LoVo (cell line): ENCODE measurements around the gene INS.

ENCODE experiments used
- DNase-seq: peaks from one replicate; pipeline ENCODE4 v3.0.0-alpha.2; 2016; ENCODE audit warnings: low spot score

The INS gene

DNA sequence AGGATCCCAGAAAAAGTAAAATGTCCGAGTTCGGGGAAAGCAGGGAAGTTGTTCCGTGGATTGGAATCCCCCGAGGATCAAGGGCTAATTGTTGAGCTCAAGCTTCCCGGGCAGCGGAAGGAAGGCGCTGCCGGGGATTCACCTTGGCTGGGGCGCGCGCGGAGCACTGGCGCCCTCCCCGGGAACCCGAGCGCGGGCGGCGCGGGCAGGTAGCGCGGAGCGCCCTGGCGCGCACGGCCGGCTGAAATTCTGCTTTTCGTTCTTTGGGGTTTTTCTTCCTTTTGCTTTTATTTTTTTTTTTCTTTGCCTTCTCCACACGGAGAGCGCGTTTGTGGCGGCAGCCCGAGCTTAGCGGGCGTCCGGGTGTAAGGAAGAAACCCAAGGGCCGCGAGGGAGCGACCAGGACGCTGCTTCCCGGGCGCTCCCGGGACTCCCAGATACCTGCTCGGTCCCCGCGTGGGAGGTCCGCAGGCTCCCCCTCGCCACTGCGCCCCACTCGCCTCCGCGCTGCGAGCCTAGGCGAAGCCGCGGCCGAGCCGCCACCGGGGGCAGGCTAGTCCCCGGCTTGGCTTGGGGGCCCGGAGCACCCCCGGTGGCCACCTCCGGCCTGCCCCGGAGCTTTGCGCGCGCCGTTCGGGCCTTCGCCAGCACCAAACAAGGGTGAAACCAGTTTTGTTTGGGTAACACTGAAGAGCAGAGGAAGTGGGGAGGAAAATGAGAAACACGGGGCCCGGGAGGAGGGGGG is 17.0 kb downstream of the INS start:
- DNase-seq = no peak

DNA sequence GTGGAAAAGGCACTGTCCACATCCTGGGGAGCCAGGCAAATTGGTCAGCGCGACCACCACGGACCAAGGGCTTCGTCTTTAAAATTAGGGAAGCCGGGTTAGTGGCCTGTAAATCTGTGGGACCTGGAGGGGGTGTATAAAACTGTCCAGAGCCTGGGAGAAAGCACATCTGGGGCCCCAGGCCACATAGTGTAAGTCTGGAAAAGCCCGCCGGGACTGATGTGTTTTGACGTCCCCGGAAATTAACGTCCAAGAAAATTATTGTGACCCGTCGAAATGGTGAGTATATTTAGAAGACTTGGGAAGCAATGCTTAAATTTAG is 17.6 kb downstream of the INS start:
- DNase-seq = no peak

DNA sequence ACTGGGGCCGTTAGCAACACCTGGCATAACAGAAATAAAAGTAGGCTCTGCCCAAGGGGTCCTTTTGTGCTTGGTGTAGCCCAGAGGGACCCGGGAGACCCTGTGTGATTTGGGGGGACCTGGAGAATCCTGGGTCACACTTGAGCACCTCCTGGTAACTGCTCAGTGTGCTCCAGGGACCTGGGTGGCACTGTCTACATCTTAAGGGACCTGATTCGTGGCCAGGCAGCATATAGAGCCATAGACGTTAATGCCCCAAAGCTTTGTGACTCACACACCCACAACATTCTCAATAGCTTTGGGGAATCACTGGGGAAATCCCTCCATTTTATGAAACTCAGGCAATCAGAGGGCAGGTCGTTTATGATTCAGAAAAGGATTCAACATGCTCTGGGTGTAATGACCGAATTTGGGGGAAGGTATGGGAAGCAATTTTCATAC is 18.2 kb downstream of the INS start:
- DNase-seq = no peak

DNA sequence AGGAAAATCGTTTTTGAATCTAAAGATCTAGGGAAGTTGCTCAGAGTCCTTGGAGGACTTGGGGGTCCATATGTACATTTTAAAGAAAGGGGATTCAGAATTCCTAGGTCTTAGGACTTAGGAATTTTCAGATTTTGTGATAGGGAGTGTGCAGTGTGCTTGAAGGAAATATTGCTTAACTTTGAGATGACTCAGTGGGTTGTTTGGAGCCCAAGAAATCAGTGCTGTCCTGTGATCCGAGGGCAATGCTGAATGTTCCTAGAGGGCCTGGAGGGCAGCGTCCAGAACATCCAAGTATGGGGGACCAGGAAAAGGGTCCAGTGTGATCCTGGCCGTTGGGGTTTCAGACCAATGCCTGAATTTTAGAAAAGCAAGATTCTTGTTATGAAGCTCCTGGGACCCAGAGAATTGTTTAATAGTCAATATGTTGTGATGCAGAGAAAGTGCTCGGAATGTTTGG is 18.7 kb downstream of the INS start:
- DNase-seq = no peak

DNA sequence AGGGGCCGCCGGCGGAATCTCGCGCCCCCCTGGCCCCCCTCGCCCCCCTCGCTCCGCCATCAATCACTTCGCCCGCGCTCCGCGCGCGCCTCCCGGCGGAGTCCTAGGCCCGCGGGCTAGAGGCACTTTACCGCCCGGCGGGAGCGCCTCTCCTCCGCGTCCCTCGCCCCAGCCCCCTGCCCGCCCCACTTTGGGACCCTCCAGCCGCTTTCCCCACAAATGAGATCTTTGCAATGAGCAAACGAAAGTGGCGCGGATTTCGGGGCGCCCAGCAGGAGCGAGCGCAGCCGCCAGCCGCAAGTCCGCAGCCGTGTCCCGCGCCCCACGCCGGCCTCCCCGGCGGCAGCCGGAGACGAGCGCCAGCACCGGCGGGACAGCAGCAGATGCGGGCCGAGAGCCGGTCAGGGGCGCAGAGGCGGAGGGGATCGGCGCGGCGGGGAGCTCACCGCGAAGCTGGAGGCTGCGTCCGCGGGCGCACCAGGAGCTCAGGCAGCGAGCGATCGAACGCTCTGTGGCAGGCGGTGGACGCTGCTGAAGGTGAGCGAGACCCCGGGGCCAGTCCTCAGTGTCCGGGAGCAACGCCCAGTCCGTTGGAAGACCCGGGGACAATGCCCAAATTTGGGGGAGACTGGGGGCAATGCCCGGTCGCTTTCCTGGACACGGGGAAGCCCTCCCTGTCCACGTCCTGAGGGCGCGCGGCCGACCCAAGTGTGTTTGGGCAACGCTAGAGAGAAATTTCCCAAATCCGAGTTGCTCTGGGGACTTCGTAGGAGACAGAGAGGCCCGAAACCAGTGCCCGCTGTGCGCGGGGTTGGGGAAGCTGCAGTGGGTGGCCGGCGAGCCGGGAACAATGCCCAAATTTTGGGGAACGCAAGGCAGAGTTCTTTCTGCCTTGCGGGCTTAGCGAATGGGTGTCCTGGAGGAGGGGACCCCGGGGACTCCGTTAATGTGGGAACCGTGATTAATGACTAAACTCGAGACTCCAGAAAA is 20.3 kb downstream of the INS start:
- no peak for DNase-seq

DNA sequence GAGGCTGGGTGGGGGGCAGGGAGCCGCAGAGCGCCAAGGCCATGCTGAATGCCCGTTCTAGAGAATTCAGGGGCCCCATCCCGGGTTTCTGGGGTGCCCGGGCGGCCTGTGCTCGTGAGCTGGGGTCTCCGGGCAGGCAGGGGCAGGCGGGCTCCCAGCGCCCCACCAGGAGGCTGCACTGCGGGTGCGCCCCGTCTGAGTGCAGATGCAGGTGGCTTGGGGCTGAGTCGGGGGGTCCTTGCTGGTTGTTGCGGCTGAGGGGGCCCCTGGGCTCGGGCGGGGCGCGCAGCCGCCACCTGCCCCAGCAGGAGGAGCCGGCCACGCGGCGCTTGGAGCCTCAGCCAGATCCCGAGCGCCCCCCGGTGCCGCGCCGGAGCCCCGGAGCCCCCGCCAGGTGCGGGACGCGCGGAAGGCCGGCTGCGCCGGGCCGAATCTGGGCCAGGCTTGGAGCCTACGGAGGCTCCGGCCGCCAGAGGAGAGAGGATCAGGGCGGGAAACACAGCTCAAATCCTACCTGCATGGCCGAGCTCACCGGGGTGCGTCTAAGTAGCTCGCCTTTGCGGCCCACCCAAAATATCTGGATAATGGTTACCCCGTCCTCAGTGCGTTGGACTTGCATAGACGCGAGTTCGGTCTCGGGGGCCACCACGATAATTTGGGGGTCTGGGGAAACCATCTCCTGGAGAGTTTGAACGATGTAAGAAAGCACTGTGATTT is 21.2 kb downstream of the INS start:
- DNase-seq = no peak

DNA sequence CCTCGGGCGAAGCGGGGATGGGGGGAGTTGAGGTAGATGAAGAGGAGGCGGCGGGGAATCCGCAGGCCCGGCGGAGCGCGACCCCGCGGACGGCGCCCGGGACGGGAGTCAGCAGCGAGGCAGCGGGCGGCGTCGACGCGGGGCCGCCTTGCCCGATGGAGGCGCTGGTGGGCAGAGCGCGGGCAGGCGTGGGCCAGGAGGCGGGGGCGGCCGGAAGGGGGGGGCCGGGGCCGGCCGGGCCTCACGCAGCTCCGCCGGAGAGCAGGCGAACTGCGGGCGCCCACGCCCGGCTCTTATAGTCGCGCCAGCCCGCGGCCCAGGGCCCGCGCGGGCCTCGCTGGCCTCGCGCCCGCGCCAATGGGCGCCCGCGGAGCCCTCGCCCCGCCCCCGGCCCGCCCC is 21.9 kb downstream of the INS start, which contains the start of gene IGF2:
TSS of gene IGF2 (minus strand) at position 267 of the 399 bp plus-strand sequence. CDS start 3,866 bp downstream, outside the sequence.
- DNase-seq = no peak

DNA sequence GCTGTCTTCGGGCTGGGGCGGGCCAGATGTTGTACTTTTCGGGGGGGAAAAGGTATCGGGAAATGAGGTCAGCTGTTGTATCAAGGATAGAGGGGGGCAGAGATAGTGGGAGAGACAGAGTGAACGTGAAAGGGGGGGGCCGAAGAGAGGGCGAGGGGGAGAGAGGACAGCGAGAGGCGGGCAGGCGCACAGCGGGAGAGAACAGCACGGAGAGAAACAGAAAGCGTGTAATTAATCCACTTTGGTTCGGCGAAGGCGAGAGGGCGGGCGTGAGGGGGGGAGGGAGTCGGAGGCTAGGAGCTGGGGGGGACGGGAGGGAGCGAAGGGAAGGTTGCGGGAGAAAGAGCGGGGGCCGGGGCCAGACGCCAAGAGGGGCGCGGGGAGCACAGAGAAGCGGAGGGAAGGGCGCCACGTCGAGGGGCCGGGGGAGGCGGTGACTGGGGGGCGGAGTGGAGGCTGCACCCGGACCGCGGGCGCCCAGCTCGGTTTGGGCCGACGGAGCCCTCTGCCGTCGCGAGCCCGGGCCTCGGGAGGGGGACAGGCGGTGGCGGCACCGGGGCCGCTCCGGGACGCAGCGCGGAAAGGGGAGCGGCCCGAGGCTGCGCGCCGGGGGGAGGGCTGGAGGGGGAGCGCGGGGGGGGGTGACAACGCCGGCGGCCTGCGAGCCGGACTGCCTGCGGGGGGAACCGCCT is 22.4 kb downstream of the INS start:
- DNase-seq = no peak

DNA sequence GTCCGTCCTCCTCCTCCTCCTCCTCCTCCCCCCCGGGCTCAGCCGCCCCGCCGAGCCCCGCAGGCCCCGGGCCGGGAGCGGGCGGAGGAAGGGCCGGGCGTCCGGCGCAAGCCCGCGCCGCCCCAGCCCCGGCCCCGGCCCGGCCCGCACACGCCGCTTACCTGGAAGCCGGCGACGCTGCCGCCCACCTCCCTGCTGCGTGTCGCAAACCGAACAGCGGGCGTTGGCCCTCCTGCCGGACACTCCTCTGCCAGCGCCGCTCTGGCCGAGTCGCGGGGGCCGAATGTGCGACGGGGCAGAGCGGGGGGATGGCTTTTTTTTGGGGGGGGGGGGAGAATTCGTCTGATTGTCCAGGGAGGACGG is 23.0 kb downstream of the INS start:
- DNase-seq = peak; percentile 23

DNA sequence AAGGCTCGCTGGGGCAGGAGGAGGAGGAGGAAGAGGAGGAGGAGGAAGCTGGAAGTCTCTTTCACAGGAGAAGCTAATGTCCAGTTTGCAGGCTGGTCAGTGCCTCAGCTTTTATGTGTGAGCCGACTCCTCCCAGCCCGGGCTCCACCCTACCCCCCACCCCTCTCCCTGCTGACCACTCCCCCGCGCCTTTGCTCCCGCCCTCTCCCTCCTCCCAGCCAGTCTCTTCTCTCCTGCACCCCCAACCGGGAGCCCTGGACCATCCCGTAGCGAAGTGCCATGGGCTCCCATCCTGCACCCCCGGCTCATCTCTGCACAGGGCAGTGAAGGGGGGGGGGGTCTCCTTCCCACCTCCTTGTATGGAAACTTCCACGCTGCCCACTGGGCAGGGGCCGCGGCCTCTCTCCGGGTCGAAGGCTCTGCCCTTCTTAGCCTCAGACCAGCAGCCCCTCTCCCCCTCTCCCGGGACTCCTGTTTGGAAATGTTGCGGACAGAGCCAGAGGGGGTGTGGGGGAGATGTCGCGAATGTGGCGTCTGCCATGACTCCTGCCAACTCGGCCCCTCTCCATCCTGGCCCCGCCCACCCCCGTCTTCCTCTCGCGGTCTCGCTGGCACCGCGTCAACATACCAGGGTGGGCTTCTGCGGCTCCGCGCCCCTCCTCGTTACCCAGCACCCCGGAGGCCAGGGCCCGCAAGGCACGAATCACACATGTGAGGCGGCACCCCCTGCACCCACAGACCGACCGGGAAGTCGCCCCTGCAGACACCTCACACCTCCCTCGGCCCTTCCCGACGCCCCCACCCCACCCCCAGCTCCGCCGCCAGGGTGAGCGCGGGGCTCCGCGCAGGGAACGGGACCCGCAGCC is 23.6 kb downstream of the INS start:
- peak; percentile 15 for DNase-seq

DNA sequence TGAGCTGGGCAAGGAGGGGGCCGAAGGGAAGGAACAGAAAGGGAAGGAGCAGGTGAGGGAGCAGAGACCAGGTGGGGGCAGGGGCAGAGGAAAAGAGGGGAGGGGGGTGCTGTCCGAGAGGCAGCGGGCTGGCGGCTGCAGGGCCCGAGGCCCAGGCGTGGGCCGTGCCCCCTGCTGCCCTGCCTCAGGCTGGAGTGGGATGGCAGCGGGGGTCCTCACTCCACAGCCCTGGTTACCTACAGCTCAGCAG is 24.1 kb downstream of the INS start:
- DNase-seq = no peak

DNA sequence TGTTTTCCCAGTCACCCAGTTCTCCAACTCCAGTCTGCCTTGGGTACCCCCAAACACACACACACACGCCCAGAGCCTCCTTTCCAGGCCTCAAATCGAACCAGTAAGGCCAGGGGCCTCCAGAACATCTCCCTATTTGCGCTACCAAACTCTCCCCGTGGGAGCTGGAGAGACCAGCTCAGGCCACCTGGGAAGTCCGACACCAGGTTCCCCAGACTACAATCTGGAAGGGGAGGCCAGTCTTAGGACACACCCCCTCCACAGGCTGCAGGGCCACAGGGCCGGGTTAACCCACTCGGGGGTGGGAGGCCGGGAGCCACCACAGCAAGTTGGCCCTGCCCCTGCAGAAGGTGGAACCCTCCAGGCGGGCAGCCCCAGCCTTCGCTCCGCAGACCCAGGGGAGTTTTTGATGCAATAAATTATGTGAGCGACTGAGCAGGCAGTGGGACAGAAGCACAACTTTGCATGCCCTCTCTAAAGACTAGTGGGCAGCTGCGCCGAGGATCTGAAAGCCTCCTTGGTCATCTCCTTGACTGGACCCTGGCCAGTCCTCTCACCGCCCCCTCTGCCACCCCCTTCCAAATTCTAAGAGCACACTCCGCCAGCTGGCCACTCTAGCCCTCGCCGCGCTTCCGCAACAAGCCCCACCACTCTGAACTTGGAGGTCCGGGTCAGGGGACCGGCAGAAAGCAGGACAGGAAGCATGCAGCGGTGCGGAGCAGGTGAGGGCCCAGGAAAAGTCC is 24.6 kb downstream of the INS start:
- no peak for DNase-seq

DNA sequence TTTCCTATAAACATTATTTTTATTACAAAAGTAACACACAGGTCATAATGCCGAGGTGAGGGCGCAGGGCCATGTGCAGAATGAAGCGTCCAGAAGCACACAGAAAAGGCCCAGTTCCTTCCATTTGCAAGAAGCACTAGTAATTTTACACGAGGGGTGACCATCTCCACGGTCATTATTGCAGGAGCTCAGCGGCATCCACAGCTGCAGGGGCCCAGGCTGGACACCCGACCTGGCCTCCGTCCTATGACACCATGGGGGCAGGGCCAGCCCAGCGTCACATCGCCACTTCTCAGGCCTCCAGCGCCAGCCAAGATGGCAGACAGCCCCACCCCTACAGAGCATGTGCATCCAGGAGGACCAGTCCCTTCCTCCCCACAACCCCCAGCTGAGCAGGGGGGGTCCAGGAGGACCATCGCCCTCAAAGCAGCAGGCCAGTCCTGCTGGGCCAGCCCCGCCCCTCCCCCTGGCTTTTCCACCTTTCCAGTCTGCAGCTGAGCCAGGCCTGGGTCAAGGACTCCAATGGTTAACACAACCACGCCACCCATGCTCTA is 25.3 kb downstream of the INS start:
- no peak for DNase-seq

DNA sequence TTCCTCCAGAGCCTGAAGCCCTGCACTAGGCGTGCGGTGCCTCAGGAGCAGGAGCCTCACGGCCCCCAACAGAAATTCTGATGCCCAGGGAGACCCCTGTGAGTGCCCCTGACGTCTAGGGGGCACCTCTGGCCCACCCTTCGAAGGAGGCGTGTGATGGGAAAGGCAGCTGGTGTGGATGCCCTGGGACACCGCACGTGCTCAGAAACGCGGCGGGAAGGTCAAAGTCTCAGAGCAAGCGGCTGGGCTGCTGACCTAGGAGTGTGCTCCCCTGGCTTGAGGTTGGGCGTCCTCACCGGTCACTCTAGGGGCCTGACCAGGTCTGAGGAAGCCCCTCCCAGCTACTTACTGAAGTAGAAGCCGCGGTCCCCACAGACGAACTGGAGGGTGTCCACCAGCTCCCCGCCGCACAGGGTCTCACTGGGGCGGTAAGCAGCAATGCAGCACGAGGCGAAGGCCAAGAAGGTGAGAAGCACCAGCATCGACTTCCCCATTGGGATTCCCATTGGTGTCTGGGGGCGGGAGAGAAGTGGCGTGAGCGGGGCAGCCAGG is 25.9 kb downstream of the INS start:
- DNase-seq = no peak

DNA sequence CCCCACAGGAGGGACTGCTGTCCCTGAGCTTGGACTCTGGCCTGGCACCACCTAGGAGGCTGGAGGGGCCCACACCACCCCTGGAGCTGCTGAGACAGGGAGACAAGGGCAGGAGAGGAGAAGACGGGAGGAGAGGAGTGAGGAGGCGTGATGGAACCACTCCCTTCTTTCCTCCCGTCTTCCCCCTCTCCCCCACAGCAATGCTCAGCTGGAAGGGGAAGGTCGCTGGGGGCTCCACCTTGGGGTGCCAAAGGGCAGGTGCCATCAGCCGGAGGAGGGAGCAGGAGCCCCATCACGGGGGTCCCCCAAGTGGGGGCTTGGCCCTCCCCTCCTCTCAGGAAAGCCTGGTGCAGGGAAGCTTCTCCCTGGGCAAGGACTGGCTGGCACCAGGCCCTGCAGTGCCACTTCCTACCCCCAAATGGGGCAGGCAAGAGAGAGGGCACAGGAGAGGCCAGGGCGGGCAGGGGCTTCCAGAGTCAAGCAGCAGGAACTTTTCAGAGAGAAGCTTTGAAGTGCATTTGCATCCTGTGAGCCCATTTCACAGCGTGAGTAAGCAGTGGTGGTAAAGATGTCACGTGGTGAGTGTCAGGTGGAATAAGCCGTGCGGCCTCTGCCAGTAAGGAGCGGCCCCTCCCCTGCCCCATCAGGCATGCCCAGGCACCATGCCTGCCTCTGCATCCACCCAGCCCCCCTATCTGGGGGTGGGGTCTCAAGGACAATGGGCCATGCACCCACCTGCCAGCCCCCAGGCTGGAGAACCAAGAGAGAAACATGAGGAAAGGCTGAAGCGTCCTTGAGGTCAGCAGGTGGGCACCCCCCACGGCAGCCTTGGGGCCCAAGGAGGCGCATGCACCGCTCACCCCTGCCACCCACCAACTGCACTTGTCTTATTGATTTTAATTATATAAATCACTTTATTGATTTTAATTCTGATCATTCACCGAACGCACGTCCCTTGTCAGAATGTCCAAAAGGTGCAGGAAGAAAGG is 26.7 kb downstream of the INS start:
- DNase-seq = no peak

DNA sequence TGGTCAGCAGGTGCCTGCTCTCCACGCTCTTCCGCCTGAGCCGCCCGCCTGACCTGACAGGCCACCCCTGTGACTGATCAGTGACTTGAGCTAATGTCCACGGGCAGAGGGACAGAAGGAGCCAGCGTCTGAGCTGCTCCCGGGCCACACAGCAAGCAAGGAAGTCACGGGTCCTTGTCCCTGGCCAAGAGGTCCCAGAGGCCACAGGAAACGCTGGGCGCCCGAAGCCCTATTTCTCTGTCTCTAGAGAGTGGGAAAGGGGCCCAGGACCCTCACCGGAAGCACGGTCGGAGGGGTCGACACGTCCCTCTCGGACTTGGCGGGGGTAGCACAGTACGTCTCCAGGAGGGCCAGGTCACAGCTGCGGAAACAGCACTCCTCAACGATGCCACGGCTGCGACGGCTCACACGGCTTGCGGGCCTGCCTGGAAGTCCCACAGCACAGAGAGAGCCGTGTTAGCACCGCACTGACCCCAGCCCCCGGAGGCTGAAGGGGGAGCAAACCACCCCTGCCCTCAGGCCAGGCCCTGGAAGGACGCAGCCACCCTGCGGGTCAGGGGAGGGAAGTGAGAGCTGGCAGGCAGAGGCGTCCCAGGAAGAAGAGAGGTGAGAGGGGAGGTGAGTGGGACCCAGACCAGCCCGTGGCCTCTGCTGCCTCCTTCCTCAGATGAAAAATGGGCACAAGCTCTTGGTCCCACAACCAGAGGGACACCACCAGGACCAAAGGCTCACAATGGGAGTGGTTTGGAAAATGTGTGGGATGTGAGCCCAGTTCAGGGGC is 27.6 kb downstream of the INS start:
- no peak for DNase-seq

DNA sequence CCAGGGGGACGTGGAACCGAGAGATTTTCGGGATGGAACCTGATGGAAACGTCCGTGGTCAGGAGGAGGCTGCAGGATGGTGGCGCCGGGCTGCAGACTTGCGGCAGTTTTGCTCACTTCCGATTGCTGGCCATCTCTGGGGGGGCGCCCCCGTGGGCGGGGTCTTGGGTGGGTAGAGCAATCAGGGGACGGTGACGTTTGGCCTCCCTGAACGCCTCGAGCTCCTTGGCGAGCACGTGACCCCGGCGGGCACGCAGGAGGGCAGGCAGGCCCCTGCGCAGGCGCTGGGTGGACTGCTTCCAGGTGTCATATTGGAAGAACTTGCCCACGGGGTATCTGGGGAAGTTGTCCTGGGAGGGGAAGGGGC is 28.2 kb downstream of the INS start:
- no peak for DNase-seq

DNA sequence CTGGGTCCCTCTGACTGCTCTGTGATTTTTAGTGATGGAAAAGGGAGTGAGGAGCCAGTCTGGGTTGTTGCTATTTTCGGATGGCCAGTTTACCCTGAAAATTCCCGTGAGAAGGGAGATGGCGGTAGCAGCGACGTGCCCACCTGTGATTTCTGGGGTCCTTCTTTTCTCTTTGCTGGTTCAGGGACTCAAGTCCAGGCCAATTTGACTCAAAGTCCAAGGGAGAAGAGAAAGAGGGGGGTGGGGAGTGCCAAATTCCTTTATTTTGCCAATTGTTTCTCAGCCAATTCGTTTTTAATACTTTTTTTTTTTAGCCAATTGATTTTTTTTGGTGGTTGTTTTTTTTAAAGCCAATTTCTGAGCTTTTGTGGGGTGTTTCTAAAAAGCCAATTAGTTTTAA is 28.8 kb downstream of the INS start:
- no peak for DNase-seq
